Psoas muscle (tissue), 8 donors: Measurements from ENCODE around the gene CCDC146. TPM values are rescaled to one million over a fixed set of nuclear protein-coding genes. Genes with fewer than 3 reads are reported as not detected.

Experiments used
- ATAC-seq, 4 donors: fragments of 200-7000 bp; cut with Tn5 transposase; one replicate each; pipeline ENCODE4 v1.9.1; 2020; ENCODE audit warnings: moderate library complexity in 3 of 4, mild to moderate bottlenecking in 2 of 4
- DNase-seq, 2 donors: peaks; one replicate each; pipeline ENCODE4 v3.0.0-alpha.2; 2020
- H3K27ac ChIP-seq: fragments of 200-600 bp; one replicate; pipeline ENCODE4 v1.8.0; 2022
- H3K27me3 ChIP-seq, 3 donors: fragments of 200-600 bp in 1 of 3; one replicate each; pipeline versions ENCODE4 v1.6.1 to v1.8.0; 2013 to 2022; ENCODE audit warnings: low read length in 2 of 3, mild to moderate bottlenecking in 2 of 3, moderate library complexity in 1 of 3; ENCODE audit not compliant: insufficient read depth in 3 of 3
- H3K36me3 ChIP-seq, 2 donors: fragments of 200-600 bp in 1 of 2; one replicate each; pipeline versions ENCODE4 v1.6.1 to v1.8.0; 2013 to 2022; ENCODE audit warnings: low read depth in 1 of 2, mild to moderate bottlenecking in 1 of 2, moderate library complexity in 1 of 2; ENCODE audit not compliant: insufficient read depth in 1 of 2
- H3K4me1 ChIP-seq: fragments of 200-600 bp; one replicate; pipeline ENCODE4 v1.8.0; 2022
- H3K4me3 ChIP-seq: fragments of 200-600 bp; one replicate; pipeline ENCODE4 v1.8.0; 2022; ENCODE audit warnings: mild to moderate bottlenecking
- H3K9me3 ChIP-seq: fragments of 200-600 bp; one replicate; pipeline ENCODE4 v1.8.0; 2022
- WGBS, 3 donors: extraction: QIAGEN DNeasy Blood & Tissue Kit; methylation state at CpG; one replicate each; pipeline versions ENCODE4 v1.1.6 to v1.1.7; 2013; 5-methylcytosine and 5-hydroxymethylcytosine counted together
- intact Hi-C, 2 donors: fragments of 100-400 bp; cut with DNase I; formaldehyde crosslinking; loops; one replicate each; pipeline versions ENCODE4 v1.11.0 to v1.14.2; 2022
- polyA plus RNA-seq, 3 donors: library from polyadenylated mRNA; stranded (reverse); fragments of 200-250 nt; gene quantifications; one replicate each; pipeline ENCODE4 v1.2.3, GENCODE V29; 2013
- total RNA-seq, 4 donors: library from RNA; stranded (reverse); fragmentation: NEBNext Ultra II Directional in 2 of 4; extraction: Animal tissue kit (Norgen Biotek cat#: 25700) in 2 of 4; gene quantifications; one replicate each; pipeline versions ENCODE4 v1.2.1 to v1.2.4, GENCODE V29; 2021 to 2023
- TF ChIP-seq, protein P1 (sequence below): fragments of 200-600 bp; IDR thresholded peaks from one replicate; pipeline ENCODE4 v1.8.0; 2022; ENCODE audit warnings: antibody characterized with exemption
- donor health status: healthy with polysubstance abuse.
- donor health status: DM: no; HTN: no; CAD: no; lungs with moderate emphysema.
- donor health status: Bipolar disorder and iron deficiency.
- donor health status: healthy.
- donor health status: DM: yes; HTN: yes; CAD: no.
- donor health status: DM: no; HTN: no; CAD: no.
- donor health status: DM: no; HTN: no; CAD: no.
- donor health status: DM: yes; HTN: yes; CAD: no.

CCDC146 gene
- total and polyA plus RNA-seq, 7 donors, result 1.2 to 3.5 (median 1.9) TPM

- H3K27me3 ChIP-seq, result no peaks in the 10 kb centered on the region
- intact Hi-C loops, result loop anchor here in 1 of 2 donors (10.0 kb wide), 1 partner anchor 215 kb away; the partner anchor contains the start of gene CCDC146
- no peak overlapping the region for H3K4me3 ChIP-seq
- H3K9me3 ChIP-seq, result no peaks in the 10 kb centered on the region
- no peak overlapping the region for H3K27ac ChIP-seq
- TF ChIP-seq, protein P1, sequence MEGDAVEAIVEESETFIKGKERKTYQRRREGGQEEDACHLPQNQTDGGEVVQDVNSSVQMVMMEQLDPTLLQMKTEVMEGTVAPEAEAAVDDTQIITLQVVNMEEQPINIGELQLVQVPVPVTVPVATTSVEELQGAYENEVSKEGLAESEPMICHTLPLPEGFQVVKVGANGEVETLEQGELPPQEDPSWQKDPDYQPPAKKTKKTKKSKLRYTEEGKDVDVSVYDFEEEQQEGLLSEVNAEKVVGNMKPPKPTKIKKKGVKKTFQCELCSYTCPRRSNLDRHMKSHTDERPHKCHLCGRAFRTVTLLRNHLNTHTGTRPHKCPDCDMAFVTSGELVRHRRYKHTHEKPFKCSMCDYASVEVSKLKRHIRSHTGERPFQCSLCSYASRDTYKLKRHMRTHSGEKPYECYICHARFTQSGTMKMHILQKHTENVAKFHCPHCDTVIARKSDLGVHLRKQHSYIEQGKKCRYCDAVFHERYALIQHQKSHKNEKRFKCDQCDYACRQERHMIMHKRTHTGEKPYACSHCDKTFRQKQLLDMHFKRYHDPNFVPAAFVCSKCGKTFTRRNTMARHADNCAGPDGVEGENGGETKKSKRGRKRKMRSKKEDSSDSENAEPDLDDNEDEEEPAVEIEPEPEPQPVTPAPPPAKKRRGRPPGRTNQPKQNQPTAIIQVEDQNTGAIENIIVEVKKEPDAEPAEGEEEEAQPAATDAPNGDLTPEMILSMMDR, result no peak
- DNase-seq (no peak), ATAC-seq (no peak)
- WGBS, 3 donors, result 71 to 75% (median 74%) methylated on average over 5 of the region's 5 CpGs
- no peaks in the 10 kb centered on the region for H3K36me3 ChIP-seq
- H3K4me1 ChIP-seq, result peaks cover 16% of the 10 kb centered on the region
Observed at GRCh38 chr7:77339726-77340125, 217.3 kb downstream of the CCDC146 start.

Other genes starting within 250 kb of the CCDC146 start
- not detected for gene SPDYE17, start 90.3 kb upstream of the CCDC146 start, total RNA-seq
- not detected for gene SPDYE17, start 90.3 kb upstream of the CCDC146 start, polyA plus RNA-seq
- gene SPDYE18, start 60.1 kb upstream of the CCDC146 start, total RNA-seq, result under 1 TPM in 3 of 4 donors, not detected in 1; 0.28 to 0.51 (median 0.32) TPM
- under 1 TPM; 0.08 to 0.66 (median 0.24) TPM for gene SPDYE18, start 60.1 kb upstream of the CCDC146 start, polyA plus RNA-seq
- gene FGL2, start 77.2 kb downstream of the CCDC146 start, total RNA-seq, result 1 to 10 TPM; 3.0 to 8.8 (median 4.4) TPM
- gene FGL2, start 77.2 kb downstream of the CCDC146 start, polyA plus RNA-seq, result 1 to 10 TPM; 2.1 to 3.8 (median 2.7) TPM